Stimulated activated CD4-positive, alpha-beta T cell treated with anti-CD3 and anti-CD28 coated beads, Interleukin-15, amount 100 ng/mL, for 24 hours (primary cell): ENCODE results near the gene SLC48A1.

Experiments
- DNase-seq: peaks from one replicate; pipeline ENCODE4 v3.0.0-alpha.2; 2020

SLC48A1 gene

DNA sequence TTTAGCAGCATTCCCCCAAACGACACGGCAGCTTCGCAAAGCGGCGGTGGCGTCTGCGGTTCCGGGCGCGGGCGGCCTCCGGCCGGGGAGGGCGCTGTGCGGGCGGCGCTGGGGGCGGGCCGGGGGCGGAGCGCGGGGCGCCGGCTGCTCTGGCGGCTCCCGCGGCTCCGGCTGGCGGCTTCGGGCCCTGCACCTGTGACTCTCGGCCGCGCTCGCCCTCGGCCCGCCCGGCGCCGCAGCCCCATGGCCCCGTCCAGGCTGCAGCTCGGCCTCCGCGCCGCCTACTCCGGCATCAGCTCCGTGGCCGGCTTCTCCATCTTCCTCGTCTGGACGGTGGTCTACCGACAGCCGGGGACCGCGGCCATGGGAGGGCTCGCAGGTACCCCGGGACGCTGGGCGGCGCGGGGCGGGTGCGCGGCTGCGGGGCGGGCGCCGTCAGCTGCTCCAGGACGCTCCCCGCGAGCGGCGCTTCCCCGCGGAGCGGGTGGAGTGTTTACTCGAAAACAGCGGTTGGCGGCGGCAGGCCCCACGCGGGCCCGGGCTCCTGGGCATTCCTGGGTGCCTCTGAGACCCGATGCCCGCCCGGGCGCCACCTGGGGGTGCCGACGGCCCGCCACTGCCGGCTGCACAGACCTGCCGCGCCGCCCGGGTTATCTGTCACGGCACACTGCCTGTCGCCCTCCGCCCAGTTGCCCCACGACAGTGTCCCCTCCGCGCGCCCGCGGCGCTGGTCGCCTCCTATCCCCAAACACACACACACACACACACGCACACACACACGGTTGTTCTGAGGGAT is at the start of gene SLC48A1:
Gene SLC48A1 (plus strand): TSS at position 177 of the 796 bp plus-strand sequence. CDS start 67 bp downstream, at position 244.
- peak; percentile 81 for DNase-seq

DNA sequence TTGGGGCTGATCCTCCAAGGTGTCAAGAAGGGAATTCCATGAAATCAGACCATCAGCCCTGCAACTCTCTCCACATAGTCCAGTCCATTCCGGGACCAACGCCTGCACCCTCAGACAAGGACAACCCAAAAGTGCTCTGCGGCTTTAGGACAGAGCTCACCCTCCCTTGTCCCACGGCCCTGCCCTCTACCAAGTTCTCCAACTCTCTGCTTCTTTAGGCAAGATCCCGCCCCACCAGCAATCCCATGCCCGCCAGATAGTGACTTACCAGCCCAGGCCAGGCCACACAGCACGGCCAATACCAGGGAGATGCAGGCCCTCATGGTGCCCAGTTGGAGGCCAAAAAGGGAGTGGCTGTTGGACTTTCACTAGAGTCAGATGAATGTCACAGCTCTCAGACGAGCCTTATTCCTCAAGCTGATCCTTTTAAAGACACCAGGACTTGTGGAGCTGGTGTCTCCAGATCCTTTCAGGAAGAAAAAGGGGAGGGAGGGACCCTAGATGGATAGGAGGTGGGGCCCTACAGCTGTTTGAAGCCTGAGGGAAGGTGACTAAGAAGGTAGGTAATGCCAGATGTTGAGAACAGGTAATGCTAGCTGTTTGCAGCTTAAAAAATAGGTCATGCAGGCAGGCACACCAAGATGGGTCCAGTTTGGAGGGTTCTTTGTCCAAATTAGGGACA is 47.8 kb upstream of the SLC48A1 start, which contains the start of gene ENDOU:
Gene ENDOU (minus strand): TSS at position 400 of the 682 bp plus-strand sequence. CDS start 77 bp downstream, at position 323.
- no peak for DNase-seq

DNA sequence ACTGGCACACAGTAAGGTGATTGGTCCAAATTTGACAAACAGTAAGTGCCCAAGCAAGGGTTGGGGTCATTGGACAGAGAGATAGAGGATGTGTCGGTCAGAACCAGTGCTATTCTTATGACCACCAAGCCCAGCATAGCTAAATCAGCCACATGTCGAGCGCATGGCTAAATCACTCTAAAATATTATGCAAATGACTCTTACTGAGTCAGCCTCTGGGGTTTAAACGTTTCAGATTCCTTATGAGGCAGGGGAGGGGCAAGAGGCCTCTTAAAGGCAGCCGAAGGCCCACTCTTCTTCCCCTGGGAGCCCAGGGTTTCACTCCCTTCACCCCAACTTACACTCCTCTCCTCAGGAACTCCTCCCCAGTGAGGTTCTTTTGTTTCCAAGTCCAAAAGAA is 47.1 kb upstream of the SLC48A1 start:
- DNase-seq, result no peak

DNA sequence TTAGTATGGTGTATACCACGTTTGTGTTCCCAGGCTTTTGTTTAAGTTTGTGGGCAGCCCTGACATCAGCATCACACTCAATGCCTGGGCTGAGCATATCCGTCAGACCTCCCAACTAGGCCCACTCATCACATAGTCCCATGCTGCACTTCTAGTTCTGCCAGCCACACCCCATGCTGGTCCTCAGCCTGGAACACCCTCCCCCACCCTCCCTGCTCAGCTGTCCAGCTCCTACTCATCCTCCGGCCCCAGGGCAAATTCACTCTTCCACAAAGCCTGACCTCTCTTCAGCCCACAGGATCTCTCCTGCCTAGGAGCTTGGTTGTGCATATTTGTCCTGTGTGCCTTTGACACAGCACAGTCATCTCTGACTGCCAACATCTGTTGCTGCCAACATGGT is 43.8 kb upstream of the SLC48A1 start:
- DNase-seq, result no peak

DNA sequence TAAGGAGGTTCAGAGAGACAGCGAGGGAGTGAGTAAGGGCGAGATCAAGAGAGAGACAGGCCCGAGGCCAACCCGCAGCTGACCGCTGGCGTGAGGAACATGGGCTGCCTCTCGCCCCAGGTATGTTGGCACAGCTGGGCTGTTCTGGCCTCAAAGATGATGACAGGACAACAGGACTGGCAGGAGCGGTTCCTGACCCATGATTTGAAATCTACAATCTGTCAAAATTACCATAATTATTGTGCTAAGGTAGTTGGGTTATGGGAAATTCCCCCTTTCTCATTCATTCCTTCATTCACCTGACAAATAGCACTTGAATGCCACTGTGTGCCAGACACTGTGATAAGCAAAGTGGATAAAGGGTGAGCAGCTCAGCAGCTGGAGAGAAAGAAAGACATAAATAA is 42.7 kb upstream of the SLC48A1 start:
- no peak for DNase-seq

DNA sequence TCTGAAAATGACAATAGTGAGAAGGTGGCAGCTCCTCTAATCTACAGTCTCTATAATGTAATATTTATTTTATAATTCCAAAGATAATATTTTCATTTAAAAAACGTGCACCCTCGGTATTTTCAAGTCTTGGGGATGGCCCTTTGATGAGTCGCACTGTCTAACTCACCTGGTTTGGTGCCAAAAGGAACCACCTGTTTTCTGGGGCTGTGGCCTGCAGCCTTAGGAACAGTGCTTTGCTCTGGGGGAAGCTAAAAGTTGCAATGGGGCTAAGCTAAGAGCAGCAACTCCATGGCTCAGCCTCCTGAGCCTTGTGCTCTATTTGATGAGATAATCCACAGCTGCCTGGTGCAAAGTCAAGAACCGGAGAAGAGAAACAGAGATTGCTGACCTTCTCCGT is 41.3 kb upstream of the SLC48A1 start:
- no peak for DNase-seq

DNA sequence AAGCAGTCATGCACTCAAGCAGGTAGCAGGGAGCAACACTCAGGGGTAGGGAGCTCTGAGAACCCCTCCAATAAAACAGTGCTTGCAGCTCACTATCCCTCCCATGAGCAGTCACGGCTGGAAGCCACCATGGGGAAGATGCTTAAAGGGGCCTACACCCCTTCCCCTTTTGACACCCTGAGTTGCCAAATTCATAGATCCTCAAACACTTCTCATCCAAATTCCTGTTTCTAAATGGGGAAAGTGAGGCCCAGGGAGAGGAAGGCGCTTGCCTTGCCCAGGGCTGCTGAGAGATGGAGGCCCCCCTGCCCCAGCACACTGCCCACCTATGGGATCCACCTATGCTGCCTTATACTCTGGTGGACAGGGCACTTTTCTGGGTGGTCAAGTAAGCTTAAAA is 40.5 kb upstream of the SLC48A1 start:
- DNase-seq, result no peak

DNA sequence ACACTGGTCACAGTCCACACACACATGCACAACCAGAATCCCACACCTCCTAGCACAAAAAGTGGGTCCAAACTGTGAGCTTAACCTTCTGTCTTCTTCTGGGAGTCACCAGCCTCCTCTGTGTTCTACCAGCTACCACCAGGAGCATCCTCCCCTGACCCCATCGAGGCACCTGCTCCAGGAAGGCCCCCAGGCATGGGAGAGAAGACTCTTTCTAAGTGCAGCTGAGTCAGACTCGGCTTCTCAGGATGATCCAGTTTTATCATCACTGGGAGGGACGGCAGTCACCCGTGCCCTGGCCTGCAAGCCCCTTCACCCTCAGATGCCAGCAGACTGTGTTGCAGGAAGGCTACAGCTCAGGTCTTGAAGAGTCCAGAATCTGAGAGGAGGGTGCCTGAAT is 39.9 kb upstream of the SLC48A1 start:
- no peak for DNase-seq

DNA sequence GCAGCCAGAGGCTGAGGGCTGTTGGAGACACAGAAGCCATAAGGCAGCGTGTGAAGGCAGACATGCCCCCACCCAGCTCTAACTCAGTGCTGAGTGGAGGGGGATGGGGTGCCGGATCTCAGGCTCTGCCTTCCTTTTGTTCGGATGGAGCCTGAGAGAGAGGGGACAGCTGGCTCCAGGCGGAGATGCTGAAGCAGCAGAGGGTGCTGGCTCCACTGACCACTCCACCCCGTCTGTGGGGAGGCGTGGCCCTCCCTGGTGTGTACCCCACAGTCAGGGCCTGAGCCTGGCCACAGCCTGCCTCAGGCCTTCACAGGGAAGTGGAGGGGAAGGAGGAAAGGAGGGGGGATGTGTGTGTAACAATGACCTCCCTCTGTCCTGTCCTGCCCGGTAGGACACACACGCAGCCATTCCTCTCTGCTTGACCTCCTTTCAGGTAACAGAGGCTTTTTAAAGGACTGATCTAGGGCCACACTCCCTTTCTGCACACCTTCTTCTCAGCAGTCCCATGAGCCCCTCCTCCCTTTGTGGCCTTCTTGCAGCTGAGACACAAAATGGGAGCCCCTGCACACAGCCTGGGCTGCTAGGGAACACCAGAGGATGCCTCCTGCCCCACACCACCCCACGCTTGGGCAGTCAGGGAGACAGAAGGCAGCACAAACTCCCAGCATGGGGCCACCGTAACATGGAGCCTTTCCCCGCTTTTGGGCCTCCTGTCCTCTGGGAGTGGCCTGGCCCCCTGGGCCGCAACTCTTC is 38.1 kb upstream of the SLC48A1 start:
- no peak for DNase-seq

DNA sequence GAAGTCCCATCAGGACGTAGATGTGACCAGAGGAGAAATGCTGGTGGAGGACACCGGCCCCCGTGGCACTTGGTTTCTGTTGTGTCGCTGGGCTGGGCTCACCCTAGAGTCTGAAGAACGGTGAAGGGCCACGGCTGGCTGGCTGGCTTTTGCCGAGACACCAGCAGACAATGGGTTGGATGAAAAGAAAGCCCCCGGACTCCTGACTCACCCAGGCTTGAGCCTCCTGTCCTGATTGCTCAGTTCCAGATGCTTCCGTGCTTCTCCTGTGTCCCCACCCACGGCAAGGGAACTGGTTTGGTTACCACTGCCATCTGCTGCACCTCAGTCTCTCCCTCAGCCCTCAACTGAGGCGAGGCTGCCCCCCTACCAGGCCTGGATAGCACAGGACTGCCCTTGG is 37.4 kb upstream of the SLC48A1 start:
- no peak for DNase-seq

DNA sequence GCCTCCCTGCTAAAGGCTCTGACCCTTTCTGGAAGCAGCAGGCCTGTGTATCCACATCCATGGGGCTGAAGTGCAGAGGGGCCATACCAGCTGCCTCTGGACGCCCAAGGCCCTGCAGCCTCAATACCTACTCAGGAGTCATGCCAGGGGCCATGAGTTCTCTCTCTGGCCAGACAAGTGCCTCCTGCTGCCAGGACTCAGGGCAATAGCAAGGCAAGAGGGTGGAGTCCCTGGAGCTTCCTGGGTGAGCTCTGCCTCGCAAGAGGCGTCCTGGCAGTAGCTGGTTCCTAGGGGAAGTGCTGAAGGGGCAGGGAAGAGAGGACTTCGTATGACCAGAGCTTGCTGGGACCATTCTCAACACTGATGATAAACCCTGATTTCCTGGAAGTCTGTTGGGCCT is 36.8 kb upstream of the SLC48A1 start:
- DNase-seq, result no peak

DNA sequence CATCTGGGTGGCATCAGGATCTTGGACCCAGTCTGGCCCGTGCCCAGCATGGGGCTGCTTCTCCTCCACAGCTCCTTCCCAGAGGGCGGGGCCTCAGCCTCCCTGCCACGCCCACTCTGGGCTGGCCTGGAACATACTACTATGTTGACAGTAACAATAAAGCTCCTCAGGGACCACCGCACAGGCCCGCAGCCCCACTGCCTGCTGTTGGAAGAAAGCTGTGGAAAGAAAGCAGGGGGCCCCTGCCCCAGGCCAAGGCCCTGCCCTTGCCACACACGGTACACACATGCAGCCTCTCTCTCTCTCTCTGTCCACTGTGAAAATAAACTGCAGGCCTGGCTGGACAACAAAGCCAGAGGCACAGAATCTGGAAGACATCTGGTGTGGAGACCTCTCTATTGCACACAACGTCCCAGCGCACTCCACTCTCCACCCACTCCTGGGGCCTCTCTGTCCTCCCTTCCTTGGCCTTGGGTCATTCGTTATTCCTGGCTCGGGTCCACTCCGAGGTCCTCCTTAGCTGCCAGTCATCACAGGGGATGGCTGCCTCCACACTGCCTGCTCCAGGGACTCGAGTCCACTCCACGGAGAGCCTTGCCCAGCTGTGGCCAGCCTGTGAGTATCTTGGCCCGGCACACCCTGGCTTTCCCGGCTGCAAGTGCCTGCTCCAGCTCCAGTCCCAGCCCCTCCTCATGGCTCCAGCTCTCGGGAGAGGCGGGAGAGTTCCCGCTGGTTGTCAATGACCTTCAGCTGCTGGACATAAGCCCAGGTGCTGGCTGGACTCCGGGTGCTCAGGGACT is 36.0 kb upstream of the SLC48A1 start:
- no peak for DNase-seq

DNA sequence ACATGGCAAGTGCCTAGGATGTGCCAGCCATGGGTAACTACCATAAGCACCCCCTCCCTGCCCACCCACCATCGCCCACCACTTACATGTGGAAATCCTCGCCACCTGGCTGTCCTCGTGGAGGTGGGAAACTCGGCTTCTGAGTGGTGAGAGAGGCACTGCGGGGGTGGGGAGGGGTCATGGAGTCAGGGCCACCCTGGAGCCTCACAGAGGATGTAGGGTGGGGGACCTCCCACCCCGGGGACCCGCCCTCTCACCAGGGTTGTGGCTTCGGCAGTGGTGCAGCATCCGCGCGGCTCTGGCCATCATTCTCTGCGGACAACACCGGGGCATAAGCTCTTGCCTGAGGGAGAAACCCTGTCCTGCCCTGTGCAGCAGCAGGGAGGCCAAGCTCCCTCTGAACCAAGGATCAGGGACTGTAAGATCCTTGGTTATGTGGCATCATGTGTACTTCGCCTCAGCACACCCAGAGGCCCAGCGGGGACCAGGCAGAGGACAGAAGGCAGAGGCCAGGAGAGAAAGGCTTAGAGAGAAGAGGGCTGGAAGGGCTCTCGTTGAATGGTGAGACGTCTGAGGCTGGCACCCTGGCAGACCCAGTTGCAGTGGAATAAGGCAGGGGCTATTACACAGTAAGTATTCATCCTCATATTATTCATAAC is 35.0 kb upstream of the SLC48A1 start:
- no peak for DNase-seq

DNA sequence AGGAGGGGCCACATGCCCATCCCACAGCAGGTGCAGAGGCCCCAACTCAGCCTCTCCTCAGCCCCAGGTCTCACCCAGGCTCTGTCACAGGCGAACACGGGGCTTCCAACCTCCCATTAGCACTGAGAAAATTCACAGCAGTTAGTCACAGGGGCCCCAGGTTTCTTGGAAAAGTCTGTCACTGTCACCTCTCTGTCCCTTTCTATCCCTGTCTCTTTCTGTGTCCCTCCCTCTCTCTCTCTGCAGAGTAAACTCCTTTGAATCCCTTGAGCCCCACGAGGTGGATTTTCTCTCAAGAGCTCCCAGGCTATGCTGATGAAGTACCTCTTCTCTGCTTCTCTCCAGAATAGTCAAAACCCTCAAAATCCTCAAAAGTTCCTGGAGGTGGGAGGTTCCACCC is 33.7 kb upstream of the SLC48A1 start:
- DNase-seq, result no peak

DNA sequence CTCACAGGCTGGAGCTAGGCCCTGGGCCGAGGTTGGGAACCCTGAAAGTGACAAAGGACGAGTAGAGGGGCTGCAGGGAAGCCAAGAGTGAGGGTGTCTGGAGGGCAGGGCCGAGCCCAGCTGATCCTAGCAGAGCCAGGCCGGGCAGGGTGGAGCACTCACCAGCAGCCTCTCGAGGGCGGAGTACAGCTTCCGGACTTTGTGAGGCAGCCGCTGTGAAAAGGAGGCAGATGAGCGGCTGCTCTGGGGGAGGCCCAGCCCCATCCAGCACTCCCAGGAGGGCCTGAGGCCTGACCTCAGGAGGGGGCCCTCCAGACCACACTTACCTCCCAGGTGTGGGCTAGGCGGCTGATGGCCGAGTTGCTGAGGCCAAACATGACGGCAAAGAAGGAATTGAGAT is 33.1 kb upstream of the SLC48A1 start:
- no peak for DNase-seq

DNA sequence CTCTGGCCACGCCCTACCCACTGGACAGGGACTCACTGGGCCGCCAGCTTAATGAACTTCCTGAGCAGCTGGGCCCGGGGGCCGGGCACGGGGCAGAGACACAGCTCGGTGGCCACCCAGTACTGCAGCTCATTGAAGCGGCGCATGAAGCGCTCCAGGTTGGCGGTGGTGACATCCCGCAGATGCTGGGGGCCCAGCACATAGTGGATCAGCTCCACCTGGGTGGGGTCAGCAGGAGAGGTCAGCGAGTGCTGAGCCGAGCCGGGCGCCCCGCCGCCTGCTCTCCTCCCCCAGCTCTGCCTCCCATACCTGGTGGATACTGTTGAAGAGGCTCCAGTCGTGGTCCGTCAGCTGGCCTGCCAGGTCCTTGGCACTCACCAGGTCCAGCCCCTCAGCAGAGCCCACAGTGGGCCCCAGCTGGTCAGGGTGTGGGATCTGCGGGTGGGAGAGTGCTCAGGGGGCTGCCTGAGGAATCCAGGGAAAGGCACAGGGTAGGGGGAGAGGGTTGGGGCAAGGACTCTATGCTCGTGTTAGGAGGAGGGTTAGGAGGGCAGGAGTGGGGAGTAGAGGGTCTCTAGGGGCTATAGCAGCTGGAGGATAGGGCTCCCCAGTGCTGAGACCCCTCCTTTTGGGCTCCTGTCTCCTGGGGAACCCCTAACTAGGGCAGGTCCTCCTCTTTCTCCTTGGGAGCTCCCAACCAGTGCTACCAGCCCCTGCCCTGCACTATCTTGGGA is 32.3 kb upstream of the SLC48A1 start:
- DNase-seq, result no peak

DNA sequence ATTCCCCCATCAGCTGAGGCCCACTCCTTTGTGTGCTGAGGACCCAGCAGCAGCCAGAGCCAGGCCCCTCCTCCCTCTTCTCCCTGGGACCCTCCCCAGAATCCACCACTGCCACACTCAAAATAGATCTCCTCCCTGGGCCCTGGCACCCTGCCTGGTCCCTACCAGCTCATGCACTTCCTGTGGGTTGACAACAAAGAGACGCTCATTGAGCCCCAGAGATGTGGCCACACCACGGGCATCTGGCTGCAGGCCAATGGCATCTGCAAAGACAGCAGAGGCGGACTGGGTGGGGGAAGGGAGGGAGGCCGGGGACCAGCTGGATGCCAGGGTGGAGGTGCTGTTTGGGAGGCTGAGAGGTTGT is 31.7 kb upstream of the SLC48A1 start:
- DNase-seq, result peak; percentile 62

DNA sequence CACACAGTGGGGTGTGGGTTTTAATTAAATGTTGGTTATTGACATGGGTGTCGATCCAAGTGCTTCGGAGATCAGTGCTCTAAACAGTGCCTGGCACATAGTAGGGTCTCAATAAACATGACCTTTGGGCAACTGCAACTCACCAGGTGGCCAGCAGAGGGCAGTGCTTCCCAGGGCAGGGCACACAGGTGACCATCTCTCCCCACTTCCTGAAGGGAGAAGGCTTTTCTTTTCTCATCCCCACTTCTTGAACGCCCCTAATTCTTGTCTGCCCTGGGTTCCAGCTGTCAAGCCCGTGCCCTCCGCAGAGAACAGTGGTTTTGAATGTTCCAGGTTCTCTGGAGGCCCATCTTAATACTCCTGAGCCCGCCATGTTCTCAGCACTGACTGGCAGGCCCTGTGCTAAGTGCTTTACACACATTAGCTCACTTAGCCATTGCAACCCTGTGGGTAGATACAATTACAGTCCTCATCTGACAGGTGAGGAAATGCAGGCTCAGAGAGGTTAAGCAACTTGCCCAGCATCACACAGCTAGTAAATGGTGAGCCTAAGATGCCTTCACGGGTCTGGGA is 30.7 kb upstream of the SLC48A1 start:
- DNase-seq, result peak; percentile 83

DNA sequence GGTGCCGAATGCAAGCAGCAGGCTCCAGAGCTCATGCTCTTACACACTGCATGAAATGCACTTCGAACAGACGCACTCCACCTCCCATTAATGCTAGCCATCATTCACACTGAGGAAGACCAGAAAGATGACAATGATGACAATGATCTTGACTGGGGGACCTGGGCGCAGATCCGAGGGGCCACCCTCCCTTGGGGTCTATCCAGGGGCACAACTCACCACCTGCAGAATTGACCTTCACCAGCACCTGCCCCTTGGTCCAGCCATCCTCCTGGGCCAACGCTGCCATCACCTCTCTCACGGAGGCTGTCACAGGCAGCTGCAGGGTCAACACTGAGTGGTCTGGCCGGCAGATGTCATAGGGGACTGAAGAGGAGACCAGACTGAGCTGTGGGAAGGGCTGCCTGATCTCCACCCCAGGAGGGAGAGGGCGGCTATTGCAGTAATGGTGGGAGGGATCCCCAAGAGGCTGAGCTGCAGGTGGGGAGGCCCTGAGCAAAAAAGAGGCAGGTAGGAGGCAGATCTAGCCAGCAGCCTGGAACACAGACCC is 29.7 kb upstream of the SLC48A1 start:
- DNase-seq, result no peak

DNA sequence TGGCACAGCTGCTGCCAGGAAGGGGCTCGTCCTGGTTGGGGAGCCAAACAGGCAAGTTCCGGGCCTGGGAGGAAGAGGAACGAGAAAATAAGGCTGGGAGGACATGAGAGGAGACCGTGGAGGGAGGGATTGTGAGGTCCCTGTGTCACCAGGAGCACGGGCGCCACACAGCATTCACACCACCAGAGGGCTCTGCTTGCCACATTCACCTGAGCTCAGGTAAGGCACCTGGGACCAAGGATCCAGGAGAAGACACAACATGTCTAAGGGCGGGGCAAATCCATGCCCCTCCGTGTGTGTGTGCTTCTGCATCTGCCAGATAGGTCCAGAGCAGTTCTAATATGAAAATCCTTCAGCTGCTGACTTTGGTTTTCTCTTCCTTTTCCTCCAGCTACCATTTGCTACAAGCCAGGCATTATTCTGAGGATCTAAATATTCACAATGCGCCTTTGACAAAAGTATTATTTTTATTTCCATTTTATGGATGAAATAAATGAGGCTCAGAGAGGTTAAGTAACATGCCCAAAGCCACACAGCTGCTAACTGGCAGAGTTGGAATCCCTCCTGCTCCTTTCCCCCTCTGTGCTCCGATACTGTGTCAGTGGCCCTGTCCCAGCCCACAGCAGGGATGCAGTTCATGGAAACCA is 28.9 kb upstream of the SLC48A1 start:
- DNase-seq, result peak; percentile 59
